Endodermal cell (in vitro differentiated cells): Measurements from ENCODE around the gene ZNF319. TPM values are rescaled to one million over a fixed set of nuclear protein-coding genes. Genes with fewer than 3 reads are reported as not detected.

Experiments
- DNase-seq: peaks from one replicate; pipeline ENCODE4 v3.0.0-alpha.2; 2017
- H3K27ac ChIP-seq: 2 replicates; pipeline ENCODE4 v1.5.1; 2013; ENCODE audit warnings: mild to moderate bottlenecking, low read depth, low read length, moderate library complexity
- H3K27me3 ChIP-seq: 2 replicates; pipeline ENCODE4 v1.6.1; 2013; ENCODE audit warnings: mild to moderate bottlenecking, low read length, moderate library complexity; ENCODE audit not compliant: insufficient read depth, control insufficient read depth, poor library complexity, severe bottlenecking
- H3K36me3 ChIP-seq: 2 replicates; pipeline ENCODE4 v1.7.0; 2013; ENCODE audit warnings: mild to moderate bottlenecking, low read length, moderate library complexity; ENCODE audit not compliant: control insufficient read depth, insufficient read depth
- H3K4me1 ChIP-seq: one replicate; pipeline ENCODE4 v1.7.0; 2013; ENCODE audit warnings: low read length; ENCODE audit not compliant: control insufficient read depth, insufficient read depth
- H3K4me3 ChIP-seq: 2 replicates; pipeline ENCODE4 v1.5.1; 2013; ENCODE audit warnings: mild to moderate bottlenecking, low read length, moderate library complexity
- H3K9ac ChIP-seq: 2 replicates; pipeline ENCODE4 v1.6.1; 2013; ENCODE audit warnings: mild to moderate bottlenecking, low read length, moderate library complexity; ENCODE audit not compliant: poor library complexity, severe bottlenecking; ENCODE audit errors: extremely low read depth
- H3K9me3 ChIP-seq: 2 replicates; pipeline ENCODE4 v1.6.1; 2013; ENCODE audit warnings: mild to moderate bottlenecking, low read length, moderate library complexity; ENCODE audit not compliant: control insufficient read depth
- H3K27ac Mint-ChIP-seq: 2 replicates; pipeline ENCODE4 v1.8.0; 2020; ENCODE audit warnings: mixed read lengths
- H3K27me3 Mint-ChIP-seq: 2 replicates; pipeline ENCODE4 v1.8.0; 2021; ENCODE audit warnings: mild to moderate bottlenecking, mixed read lengths; ENCODE audit not compliant: insufficient read depth
- H3K36me3 Mint-ChIP-seq: 2 replicates; pipeline ENCODE4 v1.8.0; 2020; ENCODE audit warnings: low read depth, mixed read lengths
- H3K4me1 Mint-ChIP-seq: 2 replicates; pipeline ENCODE4 v1.8.0; 2020; ENCODE audit warnings: mixed read lengths
- H3K4me3 Mint-ChIP-seq: 2 replicates; pipeline ENCODE4 v1.8.0; 2020; ENCODE audit warnings: mild to moderate bottlenecking, moderate library complexity, mixed read lengths
- H3K9me3 Mint-ChIP-seq: 2 replicates; pipeline ENCODE4 v1.8.0; 2020; ENCODE audit warnings: mild to moderate bottlenecking, mixed read lengths
- WGBS, 2 experiments: methylation state at CpG; one replicate each; pipeline versions ENCODE4 v1.1.5 to v1.1.7; 2013; ENCODE audit warnings: missing lambda C conversion rate in 2 of 2, mixed read lengths in 1 of 2; ENCODE audit not compliant: insufficient coverage in 1 of 2, insufficient read length in 1 of 2; 5-methylcytosine and 5-hydroxymethylcytosine counted together
- total RNA-seq, 2 donors: library from RNA; stranded (reverse); fragmentation: NEBNext Ultra II Directional in 1 of 2; extraction: Animal tissue kit (Norgen Biotek cat#: 25700) in 1 of 2; gene quantifications; 2 replicates in 1 of 2; 3 replicates in 1 of 2; pipeline ENCODE4 v1.2.1, GENCODE V29; 2021
- TF ChIP-seq, protein P1 (sequence below): fragments of 200-600 bp; sonication (generic); conservative IDR thresholded peaks from 2 replicates; pipeline ENCODE4 v1.5.0; 2021; ENCODE audit warnings: antibody characterized with exemption, mild to moderate bottlenecking

ZNF319 gene
- total RNA-seq, 2 donors from 2014 or later, result 9.8 to 10.8 TPM

DNA sequence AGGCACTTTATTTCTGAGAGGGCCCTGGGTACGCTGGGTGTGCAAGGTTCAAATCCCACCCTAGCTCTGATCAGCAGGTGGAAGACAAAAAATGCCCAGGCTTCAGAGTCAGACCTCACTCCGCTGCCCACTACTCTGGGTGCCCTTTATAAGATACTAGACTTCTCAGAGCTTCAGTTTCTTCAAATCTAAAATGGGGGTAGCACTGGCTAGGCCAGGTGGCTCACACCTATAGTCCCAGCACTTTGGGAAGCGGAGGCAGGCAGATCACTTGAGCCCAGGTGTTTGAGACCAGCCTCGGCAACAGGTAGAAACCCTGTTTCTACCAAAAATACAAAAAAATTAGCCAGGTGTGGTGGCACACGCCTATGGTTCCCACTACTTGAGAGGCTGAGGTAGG, 2.5 kb upstream of the ZNF319 start:
- TF ChIP-seq, protein P1, sequence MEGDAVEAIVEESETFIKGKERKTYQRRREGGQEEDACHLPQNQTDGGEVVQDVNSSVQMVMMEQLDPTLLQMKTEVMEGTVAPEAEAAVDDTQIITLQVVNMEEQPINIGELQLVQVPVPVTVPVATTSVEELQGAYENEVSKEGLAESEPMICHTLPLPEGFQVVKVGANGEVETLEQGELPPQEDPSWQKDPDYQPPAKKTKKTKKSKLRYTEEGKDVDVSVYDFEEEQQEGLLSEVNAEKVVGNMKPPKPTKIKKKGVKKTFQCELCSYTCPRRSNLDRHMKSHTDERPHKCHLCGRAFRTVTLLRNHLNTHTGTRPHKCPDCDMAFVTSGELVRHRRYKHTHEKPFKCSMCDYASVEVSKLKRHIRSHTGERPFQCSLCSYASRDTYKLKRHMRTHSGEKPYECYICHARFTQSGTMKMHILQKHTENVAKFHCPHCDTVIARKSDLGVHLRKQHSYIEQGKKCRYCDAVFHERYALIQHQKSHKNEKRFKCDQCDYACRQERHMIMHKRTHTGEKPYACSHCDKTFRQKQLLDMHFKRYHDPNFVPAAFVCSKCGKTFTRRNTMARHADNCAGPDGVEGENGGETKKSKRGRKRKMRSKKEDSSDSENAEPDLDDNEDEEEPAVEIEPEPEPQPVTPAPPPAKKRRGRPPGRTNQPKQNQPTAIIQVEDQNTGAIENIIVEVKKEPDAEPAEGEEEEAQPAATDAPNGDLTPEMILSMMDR, result no peak
- Mint-ChIP-seq H3K4me1 (peaks cover 23% of the 10 kb centered on the region), H3K27ac (no peak overlapping the region), H3K4me3 (peak overlapping the region; percentile 89), H3K9me3 (peaks cover 10% of the 10 kb centered on the region), H3K27me3 (no peaks in the 10 kb centered on the region), H3K36me3 (peaks cover 53% of the 10 kb centered on the region)
- DNase-seq, result no peak
- Histone ChIP-seq H3K27me3 (no peaks in the 10 kb centered on the region), H3K36me3 (peaks cover 53% of the 10 kb centered on the region), H3K9ac (no peak overlapping the region), H3K4me3 (peak overlapping the region; percentile 87), H3K9me3 (peaks cover 19% of the 10 kb centered on the region), H3K27ac (no peak overlapping the region), H3K4me1 (peaks cover 16% of the 10 kb centered on the region)
- WGBS, 2 experiments, result 94 to 96% methylated on average over 5 of the region's 5 CpGs

DNA sequence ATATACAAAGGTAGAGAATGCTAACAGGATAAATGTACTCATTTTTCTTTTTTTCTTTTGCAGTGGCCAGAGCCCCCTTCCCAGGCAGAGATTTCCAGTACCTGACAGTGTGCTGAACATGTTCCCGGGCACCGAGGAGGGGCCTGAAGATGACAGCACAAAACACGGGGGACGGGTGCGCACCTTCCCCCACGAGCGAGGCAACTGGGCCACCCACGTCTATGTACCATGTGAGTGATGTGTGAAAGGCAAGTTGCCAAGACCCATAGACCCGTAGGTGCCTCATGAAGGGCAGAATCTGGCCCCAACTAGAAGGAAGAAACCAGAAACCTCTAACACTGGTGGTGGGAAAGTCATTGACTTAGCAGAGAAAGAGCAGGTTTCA, 1.9 kb upstream of the ZNF319 start:
- Mint-ChIP-seq H3K36me3 (peaks cover 54% of the 10 kb centered on the region), H3K27me3 (no peaks in the 10 kb centered on the region), H3K4me3 (peak overlapping the region; percentile 89), H3K9me3 (peaks cover 9% of the 10 kb centered on the region), H3K4me1 (peaks cover 23% of the 10 kb centered on the region), H3K27ac (no peak overlapping the region)
- no peak for DNase-seq
- Histone ChIP-seq H3K4me3 (peak overlapping the region; percentile 87), H3K4me1 (peaks cover 16% of the 10 kb centered on the region), H3K27me3 (no peaks in the 10 kb centered on the region), H3K36me3 (peaks cover 53% of the 10 kb centered on the region), H3K9ac (no peak overlapping the region), H3K27ac (no peak overlapping the region), H3K9me3 (peaks cover 19% of the 10 kb centered on the region)
- TF ChIP-seq, protein P1, result no peak
- WGBS, 2 experiments, result 89 to 93% methylated on average over 6 to 9 of the region's 9 CpGs

DNA sequence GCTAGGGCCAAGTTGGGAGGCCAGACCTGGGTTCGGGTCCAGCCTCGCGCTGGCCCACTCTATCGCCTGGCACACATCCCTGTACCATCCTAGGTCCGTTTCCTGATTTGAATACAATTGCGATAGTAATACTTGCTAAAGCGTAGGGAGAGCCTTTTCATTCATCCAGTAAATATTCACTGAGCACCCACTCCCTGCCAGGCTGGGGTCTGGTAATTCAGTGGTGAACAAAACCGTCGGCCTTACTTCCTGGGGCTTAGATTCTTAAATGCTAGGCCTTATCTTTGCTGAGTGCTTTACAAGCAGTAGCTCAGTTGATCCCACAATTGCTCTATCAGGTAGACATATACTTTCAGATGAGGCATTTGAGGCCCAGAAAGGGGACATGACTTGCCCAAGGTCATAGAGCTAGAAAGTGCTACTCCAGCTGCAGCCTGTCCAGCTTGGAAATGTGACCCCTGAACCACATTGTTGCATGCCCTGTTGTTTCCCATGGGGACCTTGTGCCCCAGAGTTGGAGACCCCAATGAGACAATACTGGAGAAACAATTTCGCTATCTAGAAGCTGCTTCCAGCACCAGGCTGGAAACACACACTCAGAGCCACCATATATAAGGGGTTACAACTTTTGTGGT, 1.4 kb upstream of the ZNF319 start:
- no peak overlapping the region for H3K27ac ChIP-seq
- Mint-ChIP-seq H3K9me3 (peaks cover 6% of the 10 kb centered on the region), H3K36me3 (peaks cover 56% of the 10 kb centered on the region), H3K27me3 (no peaks in the 10 kb centered on the region), H3K4me3 (peak overlapping the region; percentile 89), H3K4me1 (peaks cover 23% of the 10 kb centered on the region), H3K27ac (peak overlapping the region; percentile 97)
- WGBS, 2 experiments, result 46 to 47% methylated on average over 10 of the region's 10 CpGs
- H3K9ac ChIP-seq, result peak overlapping the region; percentile 56
- TF ChIP-seq, protein P1, result no peak
- H3K9me3 ChIP-seq, result peaks cover 14% of the 10 kb centered on the region
- H3K27me3 ChIP-seq, result no peaks in the 10 kb centered on the region
- peaks cover 48% of the 10 kb centered on the region for H3K36me3 ChIP-seq
- DNase-seq, result no peak
- H3K4me3 ChIP-seq, result peak overlapping the region; percentile 87
- peaks cover 16% of the 10 kb centered on the region for H3K4me1 ChIP-seq
